Upper lobe of left lung (tissue), 4 donors: Measurements from ENCODE around the gene SETD6.

Experiments
- POLR2A ChIP-seq, 4 donors: fragments of 450-650 bp; IDR thresholded peaks; one replicate each; pipeline ENCODE4 v1.5.1; 2016 to 2017; ENCODE audit warnings: antibody characterized with exemption in 4 of 4, mild to moderate bottlenecking in 2 of 4
- POLR2AphosphoS5 ChIP-seq, 2 donors: sonication (generic); formaldehyde crosslinking; IDR thresholded peaks; one replicate each; pipeline ENCODE4 v1.5.1; 2017; ENCODE audit warnings: antibody characterized with exemption in 2 of 2
- TF ChIP-seq, protein P1 (sequence below), 6 experiments: fragments of 450-650 bp in 4 of 6; fragments of 200-600 bp in 2 of 6; sonication (generic) in 2 of 6; IDR thresholded peaks; one replicate each; pipeline ENCODE4 v1.5.1; 2016 to 2019; ENCODE audit warnings: antibody characterized with exemption in 6 of 6

DNA sequence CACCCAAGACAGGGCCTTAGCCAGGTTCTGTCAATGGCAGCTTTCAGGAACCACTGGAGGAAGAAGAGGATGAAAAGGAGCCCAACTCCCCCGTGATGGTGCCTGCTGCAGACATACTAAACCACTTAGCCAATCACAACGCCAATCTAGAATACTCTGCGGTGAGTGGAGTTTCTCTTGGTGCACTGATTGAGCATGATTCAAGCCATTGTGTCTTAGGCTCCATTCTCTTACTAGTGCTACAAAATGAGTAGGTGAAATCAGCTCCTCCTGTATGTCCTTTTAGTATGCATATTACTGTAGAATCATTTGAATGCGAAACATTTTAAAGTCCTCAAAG lies 1.4 kb downstream of the SETD6 start:
- TF ChIP-seq, protein P1, sequence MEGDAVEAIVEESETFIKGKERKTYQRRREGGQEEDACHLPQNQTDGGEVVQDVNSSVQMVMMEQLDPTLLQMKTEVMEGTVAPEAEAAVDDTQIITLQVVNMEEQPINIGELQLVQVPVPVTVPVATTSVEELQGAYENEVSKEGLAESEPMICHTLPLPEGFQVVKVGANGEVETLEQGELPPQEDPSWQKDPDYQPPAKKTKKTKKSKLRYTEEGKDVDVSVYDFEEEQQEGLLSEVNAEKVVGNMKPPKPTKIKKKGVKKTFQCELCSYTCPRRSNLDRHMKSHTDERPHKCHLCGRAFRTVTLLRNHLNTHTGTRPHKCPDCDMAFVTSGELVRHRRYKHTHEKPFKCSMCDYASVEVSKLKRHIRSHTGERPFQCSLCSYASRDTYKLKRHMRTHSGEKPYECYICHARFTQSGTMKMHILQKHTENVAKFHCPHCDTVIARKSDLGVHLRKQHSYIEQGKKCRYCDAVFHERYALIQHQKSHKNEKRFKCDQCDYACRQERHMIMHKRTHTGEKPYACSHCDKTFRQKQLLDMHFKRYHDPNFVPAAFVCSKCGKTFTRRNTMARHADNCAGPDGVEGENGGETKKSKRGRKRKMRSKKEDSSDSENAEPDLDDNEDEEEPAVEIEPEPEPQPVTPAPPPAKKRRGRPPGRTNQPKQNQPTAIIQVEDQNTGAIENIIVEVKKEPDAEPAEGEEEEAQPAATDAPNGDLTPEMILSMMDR (IDR thresholded peaks at IDR 0.05) = no peak
- no peak for TF ChIP-seq POLR2A (IDR thresholded peaks at IDR 0.05)
- TF ChIP-seq POLR2AphosphoS5 (IDR thresholded peaks at IDR 0.05) = no peak
